ENCODE data around the gene PIMREG. TPM values are rescaled to one million over a fixed set of nuclear protein-coding genes. Genes with fewer than 3 reads are reported as not detected.

Gene PIMREG
- total RNA-seq, 1 experiment from 2014 or later = 52.2 TPM

DNA sequence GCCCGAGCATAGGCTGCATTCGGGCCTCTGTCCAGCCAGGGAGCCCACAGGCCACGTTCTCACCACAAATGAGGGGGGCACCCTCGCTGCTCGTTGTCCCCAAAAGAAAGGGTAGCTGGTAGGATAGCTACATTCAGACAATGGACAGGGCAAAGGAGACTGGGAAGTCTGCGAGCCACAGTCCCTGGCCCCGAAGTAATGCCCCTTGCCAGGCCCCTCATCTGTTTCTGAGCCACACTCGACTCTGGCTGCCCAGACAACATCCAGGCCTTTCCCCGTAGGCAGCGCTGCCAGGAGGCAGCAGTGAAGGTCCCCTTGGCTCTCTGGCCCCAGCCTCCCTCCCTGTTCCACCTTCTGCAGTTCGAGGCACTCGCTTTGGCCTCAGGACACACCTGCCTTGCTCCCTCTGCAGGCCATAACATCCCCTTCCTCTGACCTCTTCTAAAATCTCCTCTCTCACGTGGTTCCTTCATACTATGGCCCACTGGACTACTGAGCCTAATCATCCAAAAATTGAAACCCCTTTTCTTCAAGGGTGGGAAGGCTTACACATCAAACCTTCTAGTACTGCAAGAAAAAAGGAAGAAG, 21.5 kb upstream of the PIMREG start:
- ChIA-PET CTCF (no interaction called here), POLR2A (ENCODE audit: unreplicated experiment) (no interaction called here)
- Histone ChIP-seq H2AFZ (no peak overlapping the region), H3K4me3 (no peak overlapping the region), H4K20me1 (ENCODE audit: insufficient read depth) (no peaks in the 10 kb centered on the region), H3K4me1 (replicated peaks; ENCODE audit: insufficient read depth) (no peaks in the 10 kb centered on the region), H3F3A (ENCODE audit: insufficient read depth, low read depth) (no peaks in the 10 kb centered on the region), H3K9me3 (ENCODE audit: insufficient read depth, low read depth) (no peaks in the 10 kb centered on the region), H3K27ac (no peak overlapping the region), H3K79me2 (ENCODE audit: low read depth) (no peaks in the 10 kb centered on the region), H3K9me2 (ENCODE audit: insufficient read depth) (no peaks in the 10 kb centered on the region), H3K27me3 (ENCODE audit: insufficient read depth, low read depth) (peaks cover 84% of the 10 kb centered on the region), H3K36me3 (ENCODE audit: low read depth) (no peaks in the 10 kb centered on the region), H3K4me2 (no peak overlapping the region)
- no TSS peak for BruUV-seq (replicated peaks)
- intact Hi-C loops (cut with micrococcal nuclease; ENCODE audit: unreplicated experiment) = loop anchor here (1.0 to 10.0 kb wide), 3 partner anchors 830 to 1178 kb away; no protein-coding TSS in a partner anchor
- DNase-seq = no peak
- no peak for TF ChIP-seq EZH2 (IDR thresholded peaks at IDR 0.05; ENCODE audit: low read depth)
- TF ChIP-seq, protein P1, sequence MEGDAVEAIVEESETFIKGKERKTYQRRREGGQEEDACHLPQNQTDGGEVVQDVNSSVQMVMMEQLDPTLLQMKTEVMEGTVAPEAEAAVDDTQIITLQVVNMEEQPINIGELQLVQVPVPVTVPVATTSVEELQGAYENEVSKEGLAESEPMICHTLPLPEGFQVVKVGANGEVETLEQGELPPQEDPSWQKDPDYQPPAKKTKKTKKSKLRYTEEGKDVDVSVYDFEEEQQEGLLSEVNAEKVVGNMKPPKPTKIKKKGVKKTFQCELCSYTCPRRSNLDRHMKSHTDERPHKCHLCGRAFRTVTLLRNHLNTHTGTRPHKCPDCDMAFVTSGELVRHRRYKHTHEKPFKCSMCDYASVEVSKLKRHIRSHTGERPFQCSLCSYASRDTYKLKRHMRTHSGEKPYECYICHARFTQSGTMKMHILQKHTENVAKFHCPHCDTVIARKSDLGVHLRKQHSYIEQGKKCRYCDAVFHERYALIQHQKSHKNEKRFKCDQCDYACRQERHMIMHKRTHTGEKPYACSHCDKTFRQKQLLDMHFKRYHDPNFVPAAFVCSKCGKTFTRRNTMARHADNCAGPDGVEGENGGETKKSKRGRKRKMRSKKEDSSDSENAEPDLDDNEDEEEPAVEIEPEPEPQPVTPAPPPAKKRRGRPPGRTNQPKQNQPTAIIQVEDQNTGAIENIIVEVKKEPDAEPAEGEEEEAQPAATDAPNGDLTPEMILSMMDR (conservative IDR thresholded peaks at IDR 0.05) = no peak

GRCh38 chr17:6423931-6424330, 20.3 kb upstream of the PIMREG start:
- H2AFZ ChIP-seq = no peak overlapping the region
- intact Hi-C loops (cut with micrococcal nuclease; ENCODE audit: unreplicated experiment) = loop anchor here (10.0 kb wide), 1 partner anchor 1179 kb away; no protein-coding TSS in a partner anchor
- no peak overlapping the region for H3K4me3 ChIP-seq
- no peaks in the 10 kb centered on the region for H3K9me2 ChIP-seq (ENCODE audit: insufficient read depth)
- peaks cover 84% of the 10 kb centered on the region for H3K27me3 ChIP-seq (ENCODE audit: insufficient read depth, low read depth)
- no peak overlapping the region for H3K4me2 ChIP-seq
- H3K79me2 ChIP-seq (ENCODE audit: low read depth) = no peaks in the 10 kb centered on the region
- H3K36me3 ChIP-seq (ENCODE audit: low read depth) = no peaks in the 10 kb centered on the region
- no peaks in the 10 kb centered on the region for H3K4me1 ChIP-seq (replicated peaks; ENCODE audit: insufficient read depth)
- no peaks in the 10 kb centered on the region for H3F3A ChIP-seq (ENCODE audit: insufficient read depth, low read depth)
- H3K9me3 ChIP-seq (ENCODE audit: insufficient read depth, low read depth) = no peaks in the 10 kb centered on the region
- H3K27ac ChIP-seq = no peak overlapping the region
- DNase-seq = no peak
- TF ChIP-seq EZH2 (IDR thresholded peaks at IDR 0.05; ENCODE audit: low read depth) = no peak
- TF ChIP-seq, protein P1 (conservative IDR thresholded peaks at IDR 0.05) = no peak
- ChIA-PET CTCF (interaction anchor here (1.1 kb wide), 1 partner anchor 835 kb away, joined by 3 read pairs; no protein-coding TSS in a partner anchor), POLR2A (ENCODE audit: unreplicated experiment) (no interaction called here)
- no TSS peak for BruUV-seq (replicated peaks)
- H4K20me1 ChIP-seq (ENCODE audit: insufficient read depth) = no peaks in the 10 kb centered on the region

- H3K4me2 ChIP-seq = no peak overlapping the region
- no peaks in the 10 kb centered on the region for H3F3A ChIP-seq (ENCODE audit: insufficient read depth, low read depth)
- no peaks in the 10 kb centered on the region for H3K79me2 ChIP-seq (ENCODE audit: low read depth)
- no peak overlapping the region for H2AFZ ChIP-seq
- H3K27ac ChIP-seq = no peak overlapping the region
- no peaks in the 10 kb centered on the region for H4K20me1 ChIP-seq (ENCODE audit: insufficient read depth)
- TF ChIP-seq, protein P1 (conservative IDR thresholded peaks at IDR 0.05) = no peak
- no peak for TF ChIP-seq EZH2 (IDR thresholded peaks at IDR 0.05; ENCODE audit: low read depth)
- H3K27me3 ChIP-seq (ENCODE audit: insufficient read depth, low read depth) = peaks cover 84% of the 10 kb centered on the region
- H3K36me3 ChIP-seq (ENCODE audit: low read depth) = no peaks in the 10 kb centered on the region
- intact Hi-C loops (cut with micrococcal nuclease; ENCODE audit: unreplicated experiment) = loop anchor here (10.0 kb wide), 1 partner anchor 1181 kb away; no protein-coding TSS in a partner anchor
- peaks cover 1% of the 10 kb centered on the region; the same call in 1 of the 2 replicates for H3K9me3 ChIP-seq (ENCODE audit: insufficient read depth, low read depth)
- H3K4me1 ChIP-seq (replicated peaks; ENCODE audit: insufficient read depth) = no peaks in the 10 kb centered on the region
- H3K4me3 ChIP-seq = no peak overlapping the region
- no TSS peak for BruUV-seq (replicated peaks)
- H3K9me2 ChIP-seq (ENCODE audit: insufficient read depth) = no peaks in the 10 kb centered on the region
- ChIA-PET CTCF (no interaction called here), POLR2A (ENCODE audit: unreplicated experiment) (no interaction called here)
- no peak for DNase-seq
These were observed 18.8 kb upstream of the PIMREG start for GRCh38 chr17:6425407-6425806.
